Stomach (tissue), 4 donors: ENCODE measurements around the gene BSG.

Source experiments
- POLR2AphosphoS5 ChIP-seq, 3 donors: sonication (generic); formaldehyde crosslinking; IDR thresholded peaks; one replicate each; pipeline ENCODE4 v1.6.1; 2016; ENCODE audit warnings: antibody characterized with exemption in 3 of 3
- TF ChIP-seq, protein P1 (sequence below), 7 experiments: fragments of 450-650 bp in 4 of 7; fragments of 200-600 bp in 3 of 7; sonication (generic) in 3 of 7; IDR thresholded peaks; one replicate each; pipeline ENCODE4 v1.5.1; 2016 to 2019; ENCODE audit warnings: antibody characterized with exemption in 7 of 7, control low read depth in 2 of 7, mild to moderate bottlenecking in 1 of 7

DNA sequence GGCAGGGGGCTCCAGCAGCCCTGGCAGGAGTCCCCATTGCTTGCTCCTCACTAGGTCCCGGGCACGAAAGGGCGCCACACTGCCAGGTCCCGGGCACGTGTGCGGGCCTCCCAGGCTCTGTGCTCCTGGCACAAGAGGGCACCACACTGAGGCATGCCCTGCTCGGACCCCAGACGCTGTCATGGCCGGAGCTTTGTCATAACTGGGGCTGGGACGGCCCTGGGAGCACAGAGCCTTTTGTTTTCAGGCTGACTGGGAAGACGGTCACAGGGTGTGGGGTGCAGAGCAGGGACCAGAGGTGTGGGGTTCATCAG lies 7.4 kb downstream of the BSG start:
- TF ChIP-seq, protein P1, sequence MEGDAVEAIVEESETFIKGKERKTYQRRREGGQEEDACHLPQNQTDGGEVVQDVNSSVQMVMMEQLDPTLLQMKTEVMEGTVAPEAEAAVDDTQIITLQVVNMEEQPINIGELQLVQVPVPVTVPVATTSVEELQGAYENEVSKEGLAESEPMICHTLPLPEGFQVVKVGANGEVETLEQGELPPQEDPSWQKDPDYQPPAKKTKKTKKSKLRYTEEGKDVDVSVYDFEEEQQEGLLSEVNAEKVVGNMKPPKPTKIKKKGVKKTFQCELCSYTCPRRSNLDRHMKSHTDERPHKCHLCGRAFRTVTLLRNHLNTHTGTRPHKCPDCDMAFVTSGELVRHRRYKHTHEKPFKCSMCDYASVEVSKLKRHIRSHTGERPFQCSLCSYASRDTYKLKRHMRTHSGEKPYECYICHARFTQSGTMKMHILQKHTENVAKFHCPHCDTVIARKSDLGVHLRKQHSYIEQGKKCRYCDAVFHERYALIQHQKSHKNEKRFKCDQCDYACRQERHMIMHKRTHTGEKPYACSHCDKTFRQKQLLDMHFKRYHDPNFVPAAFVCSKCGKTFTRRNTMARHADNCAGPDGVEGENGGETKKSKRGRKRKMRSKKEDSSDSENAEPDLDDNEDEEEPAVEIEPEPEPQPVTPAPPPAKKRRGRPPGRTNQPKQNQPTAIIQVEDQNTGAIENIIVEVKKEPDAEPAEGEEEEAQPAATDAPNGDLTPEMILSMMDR (IDR thresholded peaks at IDR 0.05): no peak
- TF ChIP-seq POLR2AphosphoS5 (IDR thresholded peaks at IDR 0.05): no peak
